Loucy (cell line): ENCODE data around the gene RGS5.

Experiments
- H2AFZ ChIP-seq: fragments of 200-600 bp; sonication (generic); 2 replicates; pipeline ENCODE4 v1.6.0; 2016; ENCODE audit warnings: antibody characterized with exemption, mild to moderate bottlenecking, low read length, moderate library complexity
- H3F3A ChIP-seq: fragments of 200-600 bp; 2 replicates; pipeline ENCODE4 v1.6.0; 2016; ENCODE audit warnings: antibody characterized with exemption, low read depth, mild to moderate bottlenecking
- H3K27me3 ChIP-seq: fragments of 200-600 bp; sonication (generic); 2 replicates; pipeline ENCODE4 v1.6.1; 2014; ENCODE audit warnings: low read length, mild to moderate bottlenecking; ENCODE audit not compliant: insufficient read depth, poor library complexity, severe bottlenecking
- H3K36me3 ChIP-seq: fragments of 200-600 bp; sonication (generic); 2 replicates; pipeline ENCODE4 v1.6.1; 2016; ENCODE audit warnings: low read length; ENCODE audit not compliant: insufficient read depth
- H3K4me1 ChIP-seq: fragments of 200-600 bp; sonication (generic); 2 replicates; pipeline ENCODE4 v1.5.1; 2014; ENCODE audit warnings: low read length, mild to moderate bottlenecking; ENCODE audit not compliant: insufficient read depth, poor library complexity, severe bottlenecking
- H3K4me2 ChIP-seq: fragments of 200-600 bp; sonication (generic); 2 replicates; pipeline ENCODE4 v1.6.0; 2014; ENCODE audit warnings: antibody characterized with exemption, low read length, low read depth, mild to moderate bottlenecking; ENCODE audit not compliant: poor library complexity, severe bottlenecking
- H3K4me3 ChIP-seq: fragments of 200-600 bp; sonication (generic); 2 replicates; pipeline ENCODE4 v1.5.1; 2014; ENCODE audit warnings: low read length, mild to moderate bottlenecking, mixed read lengths; ENCODE audit not compliant: poor library complexity, severe bottlenecking
- H3K79me2 ChIP-seq: fragments of 200-600 bp; sonication (generic); 2 replicates; pipeline ENCODE4 v1.6.1; 2014; ENCODE audit warnings: low read length; ENCODE audit not compliant: insufficient read depth
- H3K9ac ChIP-seq: fragments of 200-600 bp; sonication (generic); 2 replicates; pipeline ENCODE4 v1.6.0; 2014; ENCODE audit warnings: mild to moderate bottlenecking, low read depth, low read length, moderate library complexity; ENCODE audit not compliant: poor library complexity, severe bottlenecking
- H3K9me2 ChIP-seq: fragments of 200-600 bp; sonication (generic); replicated peaks from 2 replicates; pipeline ENCODE4 v1.6.1; 2016; ENCODE audit warnings: low read depth, low read length, mixed read lengths
- H3K9me3 ChIP-seq: fragments of 200-600 bp; sonication (generic); 2 replicates; pipeline ENCODE4 v1.6.1; 2014; ENCODE audit warnings: mild to moderate bottlenecking, antibody characterized with exemption, low read length, low read depth; ENCODE audit not compliant: insufficient read depth
- H4K20me1 ChIP-seq: fragments of 200-600 bp; sonication (generic); 2 replicates; pipeline ENCODE4 v1.6.0; 2014; ENCODE audit warnings: antibody characterized with exemption, low read length, mild to moderate bottlenecking; ENCODE audit not compliant: insufficient read depth, poor library complexity, severe bottlenecking
- CTCF ChIP-seq: fragments of 200-600 bp; sonication (generic); conservative IDR thresholded peaks from 2 replicates; pipeline ENCODE4 v1.5.1; 2014; ENCODE audit warnings: mild to moderate bottlenecking, antibody characterized with exemption, low read length
- EZH2phosphoT487 ChIP-seq: fragments of 200-600 bp; IDR thresholded peaks from 2 replicates; pipeline ENCODE4 v1.6.1; 2018; ENCODE audit warnings: antibody characterized with exemption, mild to moderate bottlenecking, moderate library complexity, borderline replicate concordance

Gene RGS5

GRCh38 chr1:163165119-163165518 lies 37.6 kb downstream of the RGS5 start:
- Histone ChIP-seq H3K79me2 (no peaks in the 10 kb centered on the region), H3K27me3 (no peaks in the 10 kb centered on the region), H3K4me3 (no peak overlapping the region), H3K36me3 (no peaks in the 10 kb centered on the region), H3F3A (no peaks in the 10 kb centered on the region), H3K4me1 (peaks cover 48% of the 10 kb centered on the region), H3K9me3 (no peaks in the 10 kb centered on the region), H3K4me2 (no peak overlapping the region), H4K20me1 (no peaks in the 10 kb centered on the region), H2AFZ (no peak overlapping the region), H3K9ac (no peak overlapping the region), H3K9me2 (no peaks in the 10 kb centered on the region)
- TF ChIP-seq CTCF (no peak), EZH2phosphoT487 (no peak)

- Histone ChIP-seq H3K9me2 (no peaks in the 10 kb centered on the region), H3K9ac (no peak overlapping the region), H4K20me1 (no peaks in the 10 kb centered on the region), H3K4me2 (no peak overlapping the region), H3K9me3 (no peaks in the 10 kb centered on the region), H3F3A (no peaks in the 10 kb centered on the region), H2AFZ (no peak overlapping the region), H3K79me2 (no peaks in the 10 kb centered on the region), H3K27me3 (no peaks in the 10 kb centered on the region), H3K36me3 (no peaks in the 10 kb centered on the region), H3K4me3 (no peak overlapping the region), H3K4me1 (peaks cover 48% of the 10 kb centered on the region)
- no peak for TF ChIP-seq EZH2phosphoT487
Measured at GRCh38 chr1:163163881-163164582, 38.7 kb downstream of the RGS5 start.

GRCh38 chr1:163163163-163163562 lies 39.6 kb downstream of the RGS5 start:
- Histone ChIP-seq H3K4me2 (no peak overlapping the region), H3K79me2 (no peaks in the 10 kb centered on the region), H3K36me3 (no peaks in the 10 kb centered on the region), H3K4me1 (peaks cover 48% of the 10 kb centered on the region), H4K20me1 (no peaks in the 10 kb centered on the region), H3K9me2 (no peaks in the 10 kb centered on the region), H3K9me3 (no peaks in the 10 kb centered on the region), H2AFZ (no peak overlapping the region), H3K4me3 (no peak overlapping the region), H3K27me3 (no peaks in the 10 kb centered on the region), H3K9ac (no peak overlapping the region), H3F3A (no peaks in the 10 kb centered on the region)
- TF ChIP-seq CTCF, result no peak
- no peak for TF ChIP-seq EZH2phosphoT487
